ENCODE measurements around the gene LRBA.
"Not testable (repeated sequence)": the region's sequence is repeated elsewhere in the genome, so short reads cannot be mapped to it uniquely, and the experiment has no call there.

DNA sequence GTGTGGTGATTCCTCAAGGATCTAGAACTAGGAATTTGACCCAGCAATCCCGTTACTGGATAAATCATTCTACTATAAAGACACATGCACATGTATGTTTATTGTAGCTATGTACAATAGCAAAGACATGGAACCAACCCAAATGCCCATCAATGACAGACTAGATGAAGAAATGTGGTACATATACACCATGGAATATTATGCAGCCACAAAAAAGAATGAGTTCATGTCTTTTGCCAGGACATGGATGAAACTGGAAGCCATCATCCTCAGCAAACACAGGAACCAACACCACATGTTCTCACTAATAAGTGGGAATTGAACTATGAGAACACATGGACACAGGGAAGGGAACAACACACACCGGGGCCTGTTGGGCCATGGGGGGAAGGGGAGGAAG is 450.1 kb downstream of the LRBA start:
- TF ChIP-seq, protein P1, sequence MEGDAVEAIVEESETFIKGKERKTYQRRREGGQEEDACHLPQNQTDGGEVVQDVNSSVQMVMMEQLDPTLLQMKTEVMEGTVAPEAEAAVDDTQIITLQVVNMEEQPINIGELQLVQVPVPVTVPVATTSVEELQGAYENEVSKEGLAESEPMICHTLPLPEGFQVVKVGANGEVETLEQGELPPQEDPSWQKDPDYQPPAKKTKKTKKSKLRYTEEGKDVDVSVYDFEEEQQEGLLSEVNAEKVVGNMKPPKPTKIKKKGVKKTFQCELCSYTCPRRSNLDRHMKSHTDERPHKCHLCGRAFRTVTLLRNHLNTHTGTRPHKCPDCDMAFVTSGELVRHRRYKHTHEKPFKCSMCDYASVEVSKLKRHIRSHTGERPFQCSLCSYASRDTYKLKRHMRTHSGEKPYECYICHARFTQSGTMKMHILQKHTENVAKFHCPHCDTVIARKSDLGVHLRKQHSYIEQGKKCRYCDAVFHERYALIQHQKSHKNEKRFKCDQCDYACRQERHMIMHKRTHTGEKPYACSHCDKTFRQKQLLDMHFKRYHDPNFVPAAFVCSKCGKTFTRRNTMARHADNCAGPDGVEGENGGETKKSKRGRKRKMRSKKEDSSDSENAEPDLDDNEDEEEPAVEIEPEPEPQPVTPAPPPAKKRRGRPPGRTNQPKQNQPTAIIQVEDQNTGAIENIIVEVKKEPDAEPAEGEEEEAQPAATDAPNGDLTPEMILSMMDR (IDR thresholded peaks at IDR 0.05; ENCODE audit: borderline replicate concordance, extremely low read depth, low read length, poor library complexity, severe bottlenecking): not testable (repeated sequence)
- not testable (repeated sequence) for TF ChIP-seq EZH2 (IDR thresholded peaks at IDR 0.05; ENCODE audit: borderline replicate concordance, low read depth, low read length, severe bottlenecking)
